WI38 (cell line): Measurements from ENCODE around the gene RUNX3.

Experiments used
- H3K4me3 ChIP-seq: 2 replicates; pipeline ENCODE4 v1.5.1; 2011; ENCODE audit warnings: low read depth, mild to moderate bottlenecking, control low read depth, low read length
- TF ChIP-seq, protein P1 (sequence below): IDR thresholded peaks from 2 replicates; pipeline ENCODE4 v1.5.1; 2012; ENCODE audit warnings: low read depth, mild to moderate bottlenecking, control low read depth, low read length

Gene RUNX3

DNA sequence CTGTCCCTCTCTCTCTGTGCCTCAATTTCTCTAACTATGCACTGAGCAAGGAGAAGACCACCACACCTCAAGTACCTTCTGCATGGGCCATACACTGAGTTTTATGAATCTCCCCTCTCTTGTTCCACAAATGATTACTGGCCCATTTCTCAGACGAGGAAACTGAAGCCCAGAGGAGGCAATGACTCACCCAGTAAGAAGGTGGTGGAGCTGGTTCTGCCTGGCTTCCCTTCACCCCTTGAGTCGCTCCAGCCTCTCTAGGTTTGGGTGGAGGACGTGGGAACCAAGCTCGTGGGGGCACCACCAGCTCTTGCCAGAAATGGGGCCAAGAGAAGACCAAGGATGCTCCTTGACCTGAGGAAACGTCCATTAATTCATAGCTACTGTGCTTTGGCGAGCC, 21.3 kb upstream of the RUNX3 start:
- no peak overlapping the region for H3K4me3 ChIP-seq

DNA sequence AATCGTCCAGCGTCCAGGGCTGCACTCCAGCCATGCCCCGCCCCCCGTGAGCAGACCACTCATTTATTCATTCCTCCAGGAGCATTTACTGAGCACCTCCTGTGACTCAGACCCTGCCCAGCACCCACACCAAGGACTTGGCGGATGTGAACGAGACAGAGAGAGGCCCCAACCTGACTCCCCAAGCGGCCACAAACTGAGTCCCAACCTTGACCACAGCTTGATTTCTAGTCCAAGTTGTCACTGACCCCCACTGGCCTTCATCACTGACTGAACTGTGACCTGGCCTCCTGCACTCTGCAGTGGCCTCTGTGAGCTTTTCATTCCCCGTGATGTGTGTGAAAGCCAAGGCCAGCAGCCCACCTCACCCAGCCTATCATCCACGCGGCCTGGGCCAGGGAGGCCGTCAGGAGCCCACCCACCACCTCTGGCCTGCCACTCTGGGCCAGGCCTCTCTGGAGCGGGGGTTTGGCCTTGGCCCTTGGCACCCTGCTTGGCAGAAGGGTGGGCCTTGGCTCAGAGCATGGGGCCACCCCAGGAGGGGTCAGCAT, 19.3 kb upstream of the RUNX3 start:
- TF ChIP-seq, protein P1, sequence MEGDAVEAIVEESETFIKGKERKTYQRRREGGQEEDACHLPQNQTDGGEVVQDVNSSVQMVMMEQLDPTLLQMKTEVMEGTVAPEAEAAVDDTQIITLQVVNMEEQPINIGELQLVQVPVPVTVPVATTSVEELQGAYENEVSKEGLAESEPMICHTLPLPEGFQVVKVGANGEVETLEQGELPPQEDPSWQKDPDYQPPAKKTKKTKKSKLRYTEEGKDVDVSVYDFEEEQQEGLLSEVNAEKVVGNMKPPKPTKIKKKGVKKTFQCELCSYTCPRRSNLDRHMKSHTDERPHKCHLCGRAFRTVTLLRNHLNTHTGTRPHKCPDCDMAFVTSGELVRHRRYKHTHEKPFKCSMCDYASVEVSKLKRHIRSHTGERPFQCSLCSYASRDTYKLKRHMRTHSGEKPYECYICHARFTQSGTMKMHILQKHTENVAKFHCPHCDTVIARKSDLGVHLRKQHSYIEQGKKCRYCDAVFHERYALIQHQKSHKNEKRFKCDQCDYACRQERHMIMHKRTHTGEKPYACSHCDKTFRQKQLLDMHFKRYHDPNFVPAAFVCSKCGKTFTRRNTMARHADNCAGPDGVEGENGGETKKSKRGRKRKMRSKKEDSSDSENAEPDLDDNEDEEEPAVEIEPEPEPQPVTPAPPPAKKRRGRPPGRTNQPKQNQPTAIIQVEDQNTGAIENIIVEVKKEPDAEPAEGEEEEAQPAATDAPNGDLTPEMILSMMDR: no peak
- H3K4me3 ChIP-seq: no peak overlapping the region

More for the DNA sequence above, 21.3 kb upstream of the RUNX3 start:
- TF ChIP-seq, protein P1: no peak

GRCh38 chr1:24948079-24948827, 18.2 kb upstream of the RUNX3 start:
- TF ChIP-seq, protein P1: no peak
- H3K4me3 ChIP-seq: no peak overlapping the region

DNA sequence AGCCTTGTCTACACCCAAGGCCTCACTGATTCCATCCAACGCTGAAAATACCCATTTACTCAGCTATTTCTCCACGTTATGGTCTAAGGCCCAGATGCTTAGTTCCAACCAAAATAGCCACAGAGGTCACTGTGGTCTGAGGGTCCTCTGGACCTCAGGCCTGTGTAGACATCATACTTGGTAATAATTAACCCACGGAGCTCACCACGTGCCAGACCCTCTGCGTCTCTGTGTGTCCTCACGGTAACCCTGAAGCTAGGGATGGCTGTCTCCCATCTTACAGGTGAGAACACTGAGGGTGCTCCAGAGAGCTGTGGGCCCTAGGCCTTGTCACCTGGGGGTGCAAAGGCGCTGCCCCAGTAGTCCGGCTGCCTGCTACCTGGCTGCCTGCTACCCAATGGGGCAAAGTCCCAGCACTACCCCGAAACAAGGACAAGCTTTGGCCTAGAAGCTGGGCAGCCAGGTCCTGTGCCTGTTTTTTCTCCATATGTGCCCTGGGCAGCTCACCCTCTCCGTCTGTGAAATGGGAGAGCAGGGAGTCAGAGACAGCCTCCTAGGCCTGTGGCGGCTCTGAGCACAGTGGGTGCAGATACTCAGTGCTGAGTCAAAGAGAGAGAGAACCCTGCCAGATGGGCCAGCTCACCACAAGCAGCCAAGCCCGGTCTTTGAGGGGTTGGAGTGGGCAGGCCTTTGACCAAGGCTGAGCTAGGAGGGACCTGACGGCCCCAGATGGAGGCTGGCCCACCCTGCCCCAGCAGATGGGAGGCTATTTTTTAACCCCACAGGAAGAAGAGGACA, 17.0 kb upstream of the RUNX3 start:
- TF ChIP-seq, protein P1: no peak
- H3K4me3 ChIP-seq: no peak overlapping the region

- H3K4me3 ChIP-seq: no peak overlapping the region
- TF ChIP-seq, protein P1: no peak
Observed at GRCh38 chr1:24945354-24946326, 15.6 kb upstream of the RUNX3 start.

GRCh38 chr1:24944318-24944717, 14.2 kb upstream of the RUNX3 start:
- no peak overlapping the region for H3K4me3 ChIP-seq
- TF ChIP-seq, protein P1: no peak
